GM23338 (cell line): ENCODE results near the gene MTHFD2L.

Experiments
- CREB1 ChIP-seq: fragments of 250-450 bp; sonication (Bioruptor Pico); IDR thresholded peaks from 2 replicates; pipeline ENCODE4 v1.5.0; 2020; ENCODE audit warnings: low read depth, mild to moderate bottlenecking, moderate library complexity
- CTCF ChIP-seq, 2 experiments: fragments of 200-600 bp in 1 of 2; sonication (generic) in 1 of 2; conservative IDR thresholded peaks; 2 replicates each; pipeline versions ENCODE4 v1.5.1 to v1.6.1; 2016 to 2017; ENCODE audit warnings: antibody characterized with exemption in 2 of 2, low read depth in 2 of 2, mild to moderate bottlenecking in 2 of 2, moderate library complexity in 1 of 2
- EZH2 ChIP-seq: fragments of 200-600 bp; sonication (generic); IDR thresholded peaks from one replicate; pipeline ENCODE4 v1.8.0; 2017; ENCODE audit warnings: antibody characterized with exemption, mild to moderate bottlenecking, low read depth; ENCODE audit not compliant: unreplicated experiment
- EZH2phosphoT487 ChIP-seq: fragments of 200-600 bp; sonication (generic); IDR thresholded peaks from one replicate; pipeline ENCODE4 v1.8.1; 2018; ENCODE audit warnings: antibody characterized with exemption; ENCODE audit not compliant: unreplicated experiment
- JUNB ChIP-seq: IDR thresholded peaks from one replicate; pipeline ENCODE4 v1.6.1; 2016; ENCODE audit warnings: antibody characterized with exemption; ENCODE audit not compliant: unreplicated experiment
- NANOG ChIP-seq: IDR thresholded peaks from 2 replicates; pipeline ENCODE4 v1.6.1; 2016; ENCODE audit warnings: antibody characterized with exemption, borderline replicate concordance
- POLR2AphosphoS5 ChIP-seq: IDR thresholded peaks from 2 replicates; pipeline ENCODE4 v1.6.1; 2016; ENCODE audit warnings: antibody characterized with exemption, low read depth
- REST ChIP-seq: IDR thresholded peaks from one replicate; pipeline ENCODE4 v1.6.1; 2018; ENCODE audit warnings: antibody characterized with exemption; ENCODE audit not compliant: unreplicated experiment

DNA sequence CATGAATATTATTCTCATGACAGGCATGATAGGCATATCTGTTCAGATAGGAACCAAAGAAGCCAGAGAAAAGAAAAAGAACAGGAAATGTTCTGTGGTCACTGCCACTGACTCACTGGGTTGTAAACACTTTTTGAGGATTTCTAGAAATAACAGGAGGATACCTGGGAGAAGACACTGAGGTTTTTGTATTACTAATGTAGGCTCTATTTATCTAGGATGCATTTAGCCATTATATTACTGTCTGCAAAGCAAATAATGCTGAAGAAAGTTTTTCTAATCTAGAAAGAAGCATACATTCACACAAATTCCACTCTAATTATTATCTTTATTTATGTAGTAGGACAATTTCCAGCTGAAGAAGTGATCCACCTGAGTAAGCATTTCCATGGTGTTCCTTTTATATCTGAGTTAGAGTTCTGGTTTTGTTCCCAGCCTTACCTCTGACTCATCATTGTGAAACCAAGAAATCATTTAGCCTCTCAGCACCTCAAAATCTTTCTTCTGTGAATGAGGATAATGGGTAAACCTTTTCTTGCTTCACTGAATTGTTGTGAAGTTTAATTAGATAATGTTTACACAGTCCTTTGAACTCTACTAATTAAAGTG, 110.2 kb downstream of the MTHFD2L start:
- TF ChIP-seq CTCF (conservative IDR thresholded peaks at IDR 0.05; ENCODE audit: low read depth in 2 of 2) (no peak), EZH2phosphoT487 (no peak), EZH2 (no peak), POLR2AphosphoS5 (no peak), CREB1 (CRISPR knock-in tag) (no peak), JUNB (no peak), REST (no peak), NANOG (no peak)
